NCI-H774 (cell line): ENCODE measurements around the gene OLFML2A.
"Not testable (repeated sequence)": the region's sequence is repeated elsewhere in the genome, so short reads cannot be mapped to it uniquely, and the experiment has no call there.

Experiments used
- DNase-seq: peaks from one replicate; lab custom pipeline; 2025; lab: John Stamatoyannopoulos, UW

Gene OLFML2A

GRCh38 chr9:124761196-124761595, 15.7 kb upstream of the OLFML2A start:
- no peak for DNase-seq

GRCh38 chr9:124761710-124762109, 15.2 kb upstream of the OLFML2A start:
- DNase-seq = no peak

- no peak for DNase-seq
Measured at GRCh38 chr9:124762633-124763032, 14.3 kb upstream of the OLFML2A start.

- no peak for DNase-seq
Measured at GRCh38 chr9:124764774-124765438, 12.0 kb upstream of the OLFML2A start.

- no peak for DNase-seq
Measured at GRCh38 chr9:124765439-124765835, 11.5 kb upstream of the OLFML2A start.

GRCh38 chr9:124766326-124766725, 10.6 kb upstream of the OLFML2A start:
- DNase-seq = no peak

GRCh38 chr9:124766815-124767554, 9.9 kb upstream of the OLFML2A start:
- DNase-seq = no peak

GRCh38 chr9:124767821-124768220, 9.1 kb upstream of the OLFML2A start:
- no peak for DNase-seq

- no peak for DNase-seq
Measured at GRCh38 chr9:124768334-124768733, 8.6 kb upstream of the OLFML2A start.

- no peak for DNase-seq
Measured at GRCh38 chr9:124768750-124769548, 8.0 kb upstream of the OLFML2A start.

- DNase-seq = peak; percentile 42
Measured at GRCh38 chr9:124769549-124770358, 7.2 kb upstream of the OLFML2A start.

GRCh38 chr9:124770359-124771020, 6.4 kb upstream of the OLFML2A start:
- DNase-seq = no peak

GRCh38 chr9:124771021-124771866, 5.7 kb upstream of the OLFML2A start, which contains the start of gene NR6A1:
TSS of gene NR6A1 (minus strand) at chr9:124771311.
- peak; percentile 97 for DNase-seq

GRCh38 chr9:124771867-124772679, 4.9 kb upstream of the OLFML2A start:
- DNase-seq = peak; percentile 77

GRCh38 chr9:124772877-124773276, 4.1 kb upstream of the OLFML2A start:
- DNase-seq = not testable (repeated sequence)

- DNase-seq = no peak
Measured at GRCh38 chr9:124773473-124774128, 3.3 kb upstream of the OLFML2A start.

GRCh38 chr9:124774129-124774978, 2.6 kb upstream of the OLFML2A start:
- DNase-seq = peak; percentile 74

- DNase-seq = no peak
Measured at GRCh38 chr9:124776618-124776953, 347 bp upstream of the OLFML2A start.
